ENCODE measurements around the gene KRTAP4-9. TPM values are rescaled to one million over a fixed set of nuclear protein-coding genes. Genes with fewer than 3 reads are reported as not detected.
"Not testable (repeated sequence)": the region's sequence is repeated elsewhere in the genome, so short reads cannot be mapped to it uniquely, and the experiment has no call there.

KRTAP4-9 gene
- polyA plus RNA-seq, 2 donors, result not detected

DNA sequence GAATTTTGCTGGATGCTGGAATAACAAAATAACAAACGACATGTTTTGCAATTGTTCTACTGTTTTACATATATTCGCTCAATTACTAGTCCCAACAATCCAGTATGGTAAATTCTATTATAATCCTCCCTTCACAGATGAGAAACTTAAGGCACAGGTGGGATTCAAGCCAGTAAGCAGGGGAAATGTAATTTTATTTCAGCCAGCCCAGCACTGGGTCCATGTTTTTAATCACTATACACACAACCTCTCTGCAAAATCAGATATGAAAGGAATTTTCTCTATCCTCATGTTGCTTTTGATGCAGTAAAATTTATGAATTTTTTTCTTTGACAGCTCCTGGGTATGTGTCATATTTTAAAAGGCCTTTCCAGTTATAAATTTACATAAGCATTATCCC, 40.1 kb downstream of the KRTAP4-9 start:
- Histone ChIP-seq H3K4me3 (ENCODE audit: low read depth in 1 of 2, low read length in 2 of 2) (no peak overlapping the region), H3K9me3 (ENCODE audit: control insufficient read depth in 2 of 2, insufficient read depth in 1 of 2, low read depth in 1 of 2, low read length in 1 of 2) (peaks cover under 1 to 2% of the 10 kb centered on the region in 2 donors), H3K27me3 (ENCODE audit: control insufficient read depth in 1 of 2, insufficient read depth in 2 of 2, low read length in 2 of 2) (no peaks in the 10 kb centered on the region), H3K4me1 (ENCODE audit: control insufficient read depth in 2 of 2, insufficient read depth in 2 of 2, low read length in 1 of 2) (no peaks in the 10 kb centered on the region), H3K27ac (ENCODE audit: low read depth in 2 of 2, low read length in 1 of 2) (no peak overlapping the region), H3K36me3 (ENCODE audit: control insufficient read depth in 2 of 2, insufficient read depth in 2 of 2, low read length in 1 of 2) (no peaks in the 10 kb centered on the region)
- WGBS, 2 donors, result 91 to 92% methylated on average over 2 of the region's 2 CpGs

- Histone ChIP-seq H3K27me3 (ENCODE audit: control insufficient read depth in 1 of 2, insufficient read depth in 2 of 2, low read length in 2 of 2) (no peaks in the 10 kb centered on the region), H3K4me3 (ENCODE audit: low read depth in 1 of 2, low read length in 2 of 2) (no peak overlapping the region), H3K9me3 (ENCODE audit: control insufficient read depth in 2 of 2, insufficient read depth in 1 of 2, low read depth in 1 of 2, low read length in 1 of 2) (peaks cover 0 to 2% of the 10 kb centered on the region in 2 donors), H3K36me3 (ENCODE audit: control insufficient read depth in 2 of 2, insufficient read depth in 2 of 2, low read length in 1 of 2) (no peaks in the 10 kb centered on the region), H3K4me1 (ENCODE audit: control insufficient read depth in 2 of 2, insufficient read depth in 2 of 2, low read length in 1 of 2) (no peaks in the 10 kb centered on the region), H3K27ac (ENCODE audit: low read depth in 2 of 2, low read length in 1 of 2) (no peak overlapping the region)
- WGBS, 2 donors, result 91 to 97% methylated on average over 2 of the region's 2 CpGs
These were observed 42.5 kb downstream of the KRTAP4-9 start for GRCh38 chr17:41147531-41148204.

- WGBS, 2 donors, result 77 to 87% methylated on average over 10 of the region's 10 CpGs
- H3K4me3 ChIP-seq (ENCODE audit: low read depth in 1 of 2, low read length in 2 of 2); H3K36me3 ChIP-seq (ENCODE audit: control insufficient read depth in 2 of 2, insufficient read depth in 2 of 2, low read length in 1 of 2); H3K4me1 ChIP-seq (ENCODE audit: control insufficient read depth in 2 of 2, insufficient read depth in 2 of 2, low read length in 1 of 2); H3K9me3 ChIP-seq (ENCODE audit: control insufficient read depth in 2 of 2, insufficient read depth in 1 of 2, low read depth in 1 of 2, low read length in 1 of 2); H3K27me3 ChIP-seq (ENCODE audit: control insufficient read depth in 1 of 2, insufficient read depth in 2 of 2, low read length in 2 of 2); H3K27ac ChIP-seq (ENCODE audit: low read depth in 2 of 2, low read length in 1 of 2): not testable (repeated sequence)
These were observed 43.9 kb downstream of the KRTAP4-9 start for GRCh38 chr17:41148971-41149651.

DNA sequence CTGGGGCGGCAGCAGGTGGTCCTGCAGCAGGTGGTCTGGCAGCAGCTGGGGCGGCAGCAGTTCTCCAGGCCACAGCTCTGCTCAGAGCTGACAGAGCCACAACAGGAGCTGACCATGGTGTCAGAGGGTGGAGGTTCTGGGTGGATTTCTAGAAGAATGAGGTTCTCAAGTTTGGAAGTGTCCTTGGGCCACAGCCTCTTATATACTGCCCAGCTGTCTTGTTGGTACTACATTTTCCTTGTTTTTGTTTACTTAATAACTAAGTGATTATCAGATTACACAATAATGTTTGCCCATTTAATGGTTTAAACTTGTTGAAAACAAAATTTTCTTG, 44.4 kb downstream of the KRTAP4-9 start, which contains the start of gene KRTAP4-5:
Gene KRTAP4-5 (minus strand): TSS at position 174 of the 334 bp plus-strand sequence. CDS start 58 bp downstream, at position 116.
- H3K27me3 ChIP-seq (ENCODE audit: control insufficient read depth in 1 of 2, insufficient read depth in 2 of 2, low read length in 2 of 2), result peaks cover 0 to 3% of the 10 kb centered on the region in 2 donors
- no peak within 1 kb of the TSS for H3K27ac ChIP-seq (ENCODE audit: low read depth in 2 of 2, low read length in 1 of 2)
- 52 to 64% methylated on average over 2 of the region's 2 CpGs for WGBS, 2 donors
- no peak within 1 kb of the TSS for H3K4me3 ChIP-seq (ENCODE audit: low read depth in 1 of 2, low read length in 2 of 2)
- no peaks in the 10 kb centered on the region for H3K4me1 ChIP-seq (ENCODE audit: control insufficient read depth in 2 of 2, insufficient read depth in 2 of 2, low read length in 1 of 2)
- H3K9me3 ChIP-seq (ENCODE audit: control insufficient read depth in 2 of 2, insufficient read depth in 1 of 2, low read depth in 1 of 2, low read length in 1 of 2), result no peaks in the 10 kb centered on the region
- H3K36me3 ChIP-seq (ENCODE audit: control insufficient read depth in 2 of 2, insufficient read depth in 2 of 2, low read length in 1 of 2), result no peaks in the 10 kb centered on the region

GRCh38 chr17:41150026-41150425, 44.8 kb downstream of the KRTAP4-9 start:
- Histone ChIP-seq H3K27me3 (ENCODE audit: control insufficient read depth in 1 of 2, insufficient read depth in 2 of 2, low read length in 2 of 2) (peaks cover 0 to 3% of the 10 kb centered on the region in 2 donors), H3K9me3 (ENCODE audit: control insufficient read depth in 2 of 2, insufficient read depth in 1 of 2, low read depth in 1 of 2, low read length in 1 of 2) (no peaks in the 10 kb centered on the region), H3K27ac (ENCODE audit: low read depth in 2 of 2, low read length in 1 of 2) (no peak overlapping the region), H3K36me3 (ENCODE audit: control insufficient read depth in 2 of 2, insufficient read depth in 2 of 2, low read length in 1 of 2) (no peaks in the 10 kb centered on the region), H3K4me3 (ENCODE audit: low read depth in 1 of 2, low read length in 2 of 2) (no peak overlapping the region), H3K4me1 (ENCODE audit: control insufficient read depth in 2 of 2, insufficient read depth in 2 of 2, low read length in 1 of 2) (no peaks in the 10 kb centered on the region)
- 82 to 88% methylated on average over 4 of the region's 4 CpGs for WGBS, 2 donors

GRCh38 chr17:41151525-41151924, 46.3 kb downstream of the KRTAP4-9 start:
- H3K9me3 ChIP-seq (ENCODE audit: control insufficient read depth in 2 of 2, insufficient read depth in 1 of 2, low read depth in 1 of 2, low read length in 1 of 2), result no peaks in the 10 kb centered on the region
- no peaks in the 10 kb centered on the region for H3K4me1 ChIP-seq (ENCODE audit: control insufficient read depth in 2 of 2, insufficient read depth in 2 of 2, low read length in 1 of 2)
- no peak overlapping the region for H3K27ac ChIP-seq (ENCODE audit: low read depth in 2 of 2, low read length in 1 of 2)
- no peaks in the 10 kb centered on the region for H3K36me3 ChIP-seq (ENCODE audit: control insufficient read depth in 2 of 2, insufficient read depth in 2 of 2, low read length in 1 of 2)
- peaks cover 0 to 3% of the 10 kb centered on the region in 2 donors for H3K27me3 ChIP-seq (ENCODE audit: control insufficient read depth in 1 of 2, insufficient read depth in 2 of 2, low read length in 2 of 2)
- H3K4me3 ChIP-seq (ENCODE audit: low read depth in 1 of 2, low read length in 2 of 2), result no peak overlapping the region
- 78 to 85% methylated on average over 2 of the region's 2 CpGs for WGBS, 2 donors

- WGBS, 2 donors, result 42 to 47% methylated on average over 2 of the region's 2 CpGs
- Histone ChIP-seq H3K36me3 (ENCODE audit: control insufficient read depth in 2 of 2, insufficient read depth in 2 of 2, low read length in 1 of 2) (no peaks in the 10 kb centered on the region), H3K27ac (ENCODE audit: low read depth in 2 of 2, low read length in 1 of 2) (no peak overlapping the region)
These were observed 48.7 kb downstream of the KRTAP4-9 start for GRCh38 chr17:41153856-41154255.

More at GRCh38 chr17:41153856-41154255, 48.7 kb downstream of the KRTAP4-9 start:
- Histone ChIP-seq H3K4me3 (ENCODE audit: low read depth in 1 of 2, low read length in 2 of 2) (no peak overlapping the region), H3K9me3 (ENCODE audit: control insufficient read depth in 2 of 2, insufficient read depth in 1 of 2, low read depth in 1 of 2, low read length in 1 of 2) (no peaks in the 10 kb centered on the region), H3K4me1 (ENCODE audit: control insufficient read depth in 2 of 2, insufficient read depth in 2 of 2, low read length in 1 of 2) (no peaks in the 10 kb centered on the region), H3K27me3 (ENCODE audit: control insufficient read depth in 1 of 2, insufficient read depth in 2 of 2, low read length in 2 of 2) (peaks cover 0 to 3% of the 10 kb centered on the region in 2 donors)

Other genes starting within 250 kb of the KRTAP4-9 start
- gene KRT12, start 238.2 kb upstream of the KRTAP4-9 start, polyA plus RNA-seq, result not detected
- gene KRT20, start 220.1 kb upstream of the KRTAP4-9 start, polyA plus RNA-seq, result under 1 TPM; 0.07 to 0.28 TPM
- 10 to 100 TPM in 1 of 2 donors, 1 to 10 TPM in 1; 5.1 to 23.6 TPM for gene KRT23, start 167.7 kb upstream of the KRTAP4-9 start, polyA plus RNA-seq
- not detected for gene KRT39, start 138.4 kb upstream of the KRTAP4-9 start, polyA plus RNA-seq
- gene KRT40, start 121.1 kb upstream of the KRTAP4-9 start, polyA plus RNA-seq, result under 1 TPM; 0.18 to 0.20 TPM
- not detected for gene KRTAP3-3, start 111.2 kb upstream of the KRTAP4-9 start, polyA plus RNA-seq
- gene KRTAP3-2, start 105.5 kb upstream of the KRTAP4-9 start, polyA plus RNA-seq, result 10 to 100 TPM in 1 of 2 donors, 1 to 10 TPM in 1; 1.8 to 43.5 TPM
- gene KRTAP3-1, start 96.3 kb upstream of the KRTAP4-9 start, polyA plus RNA-seq, result under 1 TPM in 1 of 2 donors, not detected in 1; 0.39 TPM
- under 1 TPM in 1 of 2 donors, not detected in 1; 0.09 TPM for gene KRTAP1-5, start 78.2 kb upstream of the KRTAP4-9 start, polyA plus RNA-seq
- not detected for gene KRTAP1-4, start 75.2 kb upstream of the KRTAP4-9 start, polyA plus RNA-seq
- not detected for gene KRTAP1-3, start 70.5 kb upstream of the KRTAP4-9 start, polyA plus RNA-seq
- gene KRTAP1-1, start 63.9 kb upstream of the KRTAP4-9 start, polyA plus RNA-seq, result under 1 TPM; 0.04 to 0.16 TPM
- gene KRTAP2-1, start 58.1 kb upstream of the KRTAP4-9 start, polyA plus RNA-seq, result not detected
- not detected for gene KRTAP2-2, start 50.2 kb upstream of the KRTAP4-9 start, polyA plus RNA-seq
- under 1 TPM in 1 of 2 donors, not detected in 1; 0.10 TPM for gene KRTAP2-3, start 45.3 kb upstream of the KRTAP4-9 start, polyA plus RNA-seq
- gene KRTAP2-4, start 39.5 kb upstream of the KRTAP4-9 start, polyA plus RNA-seq, result not detected
- not detected for gene KRTAP4-7, start 21.2 kb upstream of the KRTAP4-9 start, polyA plus RNA-seq
- gene KRTAP4-8, start 7.2 kb upstream of the KRTAP4-9 start, polyA plus RNA-seq, result not detected
- gene KRTAP4-16, start 3.2 kb upstream of the KRTAP4-9 start, polyA plus RNA-seq, result not detected
- not detected for gene KRTAP4-11, start 13.0 kb downstream of the KRTAP4-9 start, polyA plus RNA-seq
- not detected for gene KRTAP4-12, start 18.8 kb downstream of the KRTAP4-9 start, polyA plus RNA-seq
- gene KRTAP4-6, start 35.2 kb downstream of the KRTAP4-9 start, polyA plus RNA-seq, result not detected
- gene KRTAP4-5, start 44.4 kb downstream of the KRTAP4-9 start, polyA plus RNA-seq, result not detected
- not detected for gene KRTAP4-4, start 55.4 kb downstream of the KRTAP4-9 start, polyA plus RNA-seq
- not detected for gene KRTAP4-3, start 62.8 kb downstream of the KRTAP4-9 start, polyA plus RNA-seq
- gene KRTAP4-2, start 72.8 kb downstream of the KRTAP4-9 start, polyA plus RNA-seq, result not detected
- gene KRTAP4-1, start 79.5 kb downstream of the KRTAP4-9 start, polyA plus RNA-seq, result not detected
- gene KRTAP9-1, start 84.5 kb downstream of the KRTAP4-9 start, polyA plus RNA-seq, result not detected
- gene KRTAP9-2, start 121.3 kb downstream of the KRTAP4-9 start, polyA plus RNA-seq, result not detected
- not detected for gene KRTAP9-3, start 127.1 kb downstream of the KRTAP4-9 start, polyA plus RNA-seq
- gene KRTAP9-8, start 132.6 kb downstream of the KRTAP4-9 start, polyA plus RNA-seq, result not detected
- not detected for gene KRTAP9-4, start 144.3 kb downstream of the KRTAP4-9 start, polyA plus RNA-seq
- not detected for gene KRTAP9-9, start 150.0 kb downstream of the KRTAP4-9 start, polyA plus RNA-seq
- gene KRTAP9-6, start 160.0 kb downstream of the KRTAP4-9 start, polyA plus RNA-seq, result not detected
- gene KRTAP9-7, start 170.3 kb downstream of the KRTAP4-9 start, polyA plus RNA-seq, result not detected
- not detected for gene KRTAP29-1, start 197.5 kb downstream of the KRTAP4-9 start, polyA plus RNA-seq
- not detected for gene KRTAP16-1, start 203.9 kb downstream of the KRTAP4-9 start, polyA plus RNA-seq
- gene KRTAP17-1, start 210.3 kb downstream of the KRTAP4-9 start, polyA plus RNA-seq, result not detected
- 1 to 10 TPM in 1 of 2 donors, under 1 TPM in 1; 0.69 to 1.2 TPM for gene KRT33A, start 245.4 kb downstream of the KRTAP4-9 start, polyA plus RNA-seq

All from esophagus (tissue), 2 donors.